Neural progenitor cell (in vitro differentiated cells): Measurements from ENCODE around the gene CALR.
"Not testable (repeated sequence)": the region's sequence is repeated elsewhere in the genome, so short reads cannot be mapped to it uniquely, and the experiment has no call there.

ENCODE experiments used
- CTCF ChIP-seq: fragments of 200-600 bp; sonication (generic); IDR thresholded peaks from 2 replicates; pipeline ENCODE4 v1.5.1; 2017; ENCODE audit warnings: antibody characterized with exemption, mild to moderate bottlenecking
- EZH2phosphoT487 ChIP-seq: fragments of 200-600 bp; sonication (generic); IDR thresholded peaks from 2 replicates; pipeline ENCODE4 v1.6.1; 2017; ENCODE audit warnings: antibody characterized with exemption

- not testable (repeated sequence) for TF ChIP-seq CTCF, EZH2phosphoT487
These were observed 22.5 kb upstream of the CALR start for GRCh38 chr19:12915860-12916259.
